Measurements from ENCODE around the gene PDE6B. TPM values are rescaled to one million over a fixed set of nuclear protein-coding genes. Genes with fewer than 3 reads are reported as not detected.

The PDE6B gene
- total RNA-seq = 2.6 TPM in 1 of 2 replicates, not detected in the other

GRCh38 chr4:624705-625590 lies at the start of gene PDE6B:
Gene PDE6B, plus strand, starts transcription at chr4:625573. Its CDS starts 54 bp downstream, at chr4:625627.

GRCh38 chr4:576245-576821 lies 49.0 kb upstream of the PDE6B start, which contains the start of gene TMEM271:
Gene TMEM271, minus strand, starts transcription at chr4:576295. Its CDS starts 233 bp downstream, at chr4:576062.

DNA sequence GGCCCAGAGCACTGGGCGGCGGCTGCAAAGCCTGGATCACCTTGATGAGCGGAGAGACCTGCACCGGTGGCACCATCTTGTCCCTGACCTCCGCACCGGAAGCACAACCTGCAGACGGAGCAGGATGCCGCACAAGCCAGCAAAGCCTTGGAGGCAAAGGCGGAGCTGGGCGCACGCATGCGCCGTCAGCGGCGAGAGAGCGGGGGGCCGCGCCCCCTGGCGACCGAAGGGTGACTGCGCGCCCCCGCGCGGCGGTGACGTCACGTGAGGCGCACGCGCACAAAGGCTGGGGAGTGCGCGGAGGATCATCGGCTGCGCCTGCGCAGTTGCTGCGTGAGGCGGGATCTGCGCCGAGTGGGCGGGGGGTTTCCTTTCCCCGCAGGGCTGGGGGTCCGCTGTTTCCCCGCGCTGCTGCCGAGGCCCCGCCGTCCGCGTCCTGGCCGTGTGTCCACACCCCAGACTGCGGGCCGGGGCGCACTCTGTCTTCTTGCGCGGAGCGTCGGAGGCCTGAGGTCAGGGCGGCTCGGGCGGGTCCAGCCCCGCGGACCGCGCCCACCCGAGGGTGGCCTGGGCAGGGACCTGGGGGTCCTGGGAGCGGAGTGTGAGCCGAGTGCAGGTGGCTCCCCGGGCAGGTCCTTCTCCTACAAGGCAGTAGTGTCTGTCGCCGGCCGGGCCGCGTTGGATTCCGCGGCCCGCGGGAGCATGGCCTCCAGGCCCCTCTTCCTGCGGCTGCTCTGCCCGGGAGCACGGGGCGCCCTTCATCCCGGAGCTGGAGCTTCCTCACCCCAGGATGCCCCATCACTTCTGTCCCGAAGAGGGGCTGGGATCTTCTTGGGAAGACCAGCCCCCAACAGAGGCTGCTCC lies 49.0 kb downstream of the PDE6B start, which contains the start of the genes ATP5ME and MYL5:
Gene ATP5ME (minus strand): TSS at position 105 of the 864 bp plus-strand sequence. CDS start 29 bp downstream, at position 76.
Gene MYL5 (plus strand): TSS at position 371 of the 864 bp plus-strand sequence. CDS start 3,485 bp downstream, outside the sequence.

GRCh38 chr4:688854-689681 lies 63.7 kb downstream of the PDE6B start, which contains the start of gene SLC49A3:
Gene SLC49A3, minus strand, starts transcription at chr4:689151. Its CDS starts 24 bp downstream, at chr4:689127.

DNA sequence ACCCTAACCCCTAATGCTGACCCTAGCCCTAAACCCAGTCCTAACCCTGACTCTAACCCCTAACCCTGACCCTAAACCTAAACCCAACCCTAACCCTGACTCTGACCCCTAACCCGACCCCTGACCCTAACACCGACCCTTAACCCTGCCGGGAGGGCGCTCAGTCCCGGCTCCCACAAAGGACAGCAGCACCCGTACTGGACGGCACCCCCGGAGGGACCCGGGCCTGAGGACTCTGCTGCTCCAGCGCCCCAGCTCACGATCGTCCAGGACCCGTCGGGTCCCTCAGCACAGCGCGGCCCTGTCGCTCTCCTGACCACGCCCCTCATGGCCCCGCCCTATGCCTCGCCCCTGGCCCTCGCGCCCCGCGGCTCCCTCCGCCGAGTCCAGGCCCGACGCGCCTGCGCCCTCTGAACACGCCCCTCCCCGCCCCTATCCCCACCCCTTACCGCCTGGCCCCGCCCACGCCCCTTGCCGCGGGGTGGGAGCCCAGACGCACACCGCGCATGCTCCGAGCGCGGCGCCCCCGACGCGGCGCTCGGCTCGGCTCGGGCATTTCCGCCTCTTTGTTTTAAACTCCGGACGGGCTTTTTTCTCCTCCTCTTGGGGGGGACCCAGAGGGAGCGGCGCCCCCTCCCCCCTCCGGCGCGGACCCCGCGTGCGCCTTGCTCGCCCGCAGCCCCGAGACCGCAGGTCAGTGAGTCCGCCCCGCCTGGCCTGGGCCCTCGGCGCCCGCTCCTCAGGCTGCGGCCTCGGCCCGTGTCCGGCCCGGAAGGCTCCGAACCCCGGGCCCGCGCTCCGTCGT lies 80.1 kb downstream of the PDE6B start, which contains the start of gene PCGF3:
Gene PCGF3 (plus strand): TSS at position 555 of the 805 bp plus-strand sequence. CDS start 27,849 bp downstream, outside the sequence.

Other genes starting within 250 kb of the PDE6B start
- 10.3 and 15.7 TPM in 2 replicates for gene ZNF721, start 126.4 kb upstream of the PDE6B start, total RNA-seq
- 46.6 and 52.3 TPM in 2 replicates for gene PIGG, start 126.4 kb upstream of the PDE6B start, total RNA-seq
- gene TMEM271, start 49.3 kb upstream of the PDE6B start, total RNA-seq = not detected in 2 replicates
- 31.9 and 97.8 TPM in 2 replicates for gene ATP5ME, start 48.7 kb downstream of the PDE6B start, total RNA-seq
- gene MYL5, start 49.0 kb downstream of the PDE6B start, total RNA-seq = 6.9 and 24.7 TPM in 2 replicates
- 5.5 and 15.9 TPM in 2 replicates for gene SLC49A3, start 63.6 kb downstream of the PDE6B start, total RNA-seq
- gene PCGF3, start 80.3 kb downstream of the PDE6B start, total RNA-seq = 31.5 and 51.8 TPM in 2 replicates
- not detected in 2 replicates for gene CPLX1, start 200.6 kb downstream of the PDE6B start, total RNA-seq

Measured in placental pericyte (primary cell).